GM18508 (cell line): Measurements from ENCODE around the gene CPS1.

Source experiments
- ATAC-seq: cut with Tn5 transposase; IDR thresholded peaks from one replicate; pipeline ENCODE4 v1.9.1; 2021; ENCODE audit warnings: moderate number of reproducible peaks; ENCODE audit not compliant: insufficient read depth, unreplicated experiment

CPS1 gene

GRCh38 chr2:210556329-210556980 is at the start of gene CPS1:
Gene CPS1, plus strand, starts transcription at chr2:210556599. Its CDS starts 135 bp downstream, at chr2:210556734.
- ATAC-seq, result no peak

DNA sequence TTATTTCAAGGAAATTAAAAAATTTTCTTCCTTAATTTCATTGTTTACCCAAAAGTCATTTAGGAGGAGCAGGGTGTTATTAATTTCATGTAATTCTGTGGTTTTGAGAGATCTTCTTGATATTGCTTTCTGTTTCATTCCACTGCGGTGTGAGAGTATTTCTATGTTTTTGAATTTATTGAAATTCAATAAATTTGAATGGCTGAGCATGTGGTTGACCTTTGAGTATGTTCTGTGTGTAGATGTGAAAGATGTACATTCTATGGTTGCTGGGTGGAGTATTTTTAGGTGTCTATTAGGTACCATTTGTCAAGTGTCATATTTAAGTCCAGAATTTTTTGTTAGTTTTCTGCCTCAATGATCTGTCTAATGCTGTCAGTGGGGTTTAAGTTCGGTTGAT is 40.5 kb upstream of the CPS1 start:
- ATAC-seq, result no peak

DNA sequence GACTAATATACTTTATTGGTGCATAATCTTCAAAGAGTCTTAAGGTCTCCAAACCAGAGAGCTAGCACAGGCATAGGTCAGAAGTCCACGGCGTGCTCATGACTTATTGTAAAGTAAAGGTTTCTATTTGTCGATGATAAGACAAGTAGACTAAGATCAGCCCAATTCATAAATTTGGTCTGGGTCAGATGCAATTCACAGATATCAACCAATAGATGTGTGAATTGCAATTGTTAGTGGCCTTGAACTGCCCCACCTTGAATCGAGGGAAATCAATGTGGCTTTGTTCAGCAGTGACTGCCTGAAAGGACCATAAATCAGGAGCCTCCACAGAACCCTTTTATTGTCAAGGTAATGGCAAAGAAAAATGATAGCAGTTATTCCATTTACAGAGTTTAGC is 39.1 kb upstream of the CPS1 start:
- no peak for ATAC-seq

DNA sequence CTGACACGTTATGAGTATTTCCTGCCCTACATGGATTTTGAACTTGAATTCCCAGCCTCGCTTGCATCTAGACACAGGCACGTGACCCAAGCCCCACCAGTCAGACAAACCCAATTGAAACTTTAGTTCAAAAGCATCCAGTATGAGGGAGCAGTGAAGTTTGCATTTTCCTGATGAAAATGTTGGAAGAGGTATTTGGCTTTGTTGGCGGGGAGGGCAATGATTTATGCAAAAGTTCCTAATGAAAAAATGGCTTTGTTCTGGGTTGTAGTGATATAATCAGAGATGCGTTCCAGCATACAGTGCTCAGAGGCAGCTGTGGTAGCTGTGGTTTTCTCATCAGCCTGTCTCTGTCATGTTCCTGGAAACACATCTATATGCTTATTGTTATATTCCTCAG is 36.8 kb upstream of the CPS1 start:
- no peak for ATAC-seq

GRCh38 chr2:210522399-210522798 is 34.0 kb upstream of the CPS1 start:
- ATAC-seq, result no peak

DNA sequence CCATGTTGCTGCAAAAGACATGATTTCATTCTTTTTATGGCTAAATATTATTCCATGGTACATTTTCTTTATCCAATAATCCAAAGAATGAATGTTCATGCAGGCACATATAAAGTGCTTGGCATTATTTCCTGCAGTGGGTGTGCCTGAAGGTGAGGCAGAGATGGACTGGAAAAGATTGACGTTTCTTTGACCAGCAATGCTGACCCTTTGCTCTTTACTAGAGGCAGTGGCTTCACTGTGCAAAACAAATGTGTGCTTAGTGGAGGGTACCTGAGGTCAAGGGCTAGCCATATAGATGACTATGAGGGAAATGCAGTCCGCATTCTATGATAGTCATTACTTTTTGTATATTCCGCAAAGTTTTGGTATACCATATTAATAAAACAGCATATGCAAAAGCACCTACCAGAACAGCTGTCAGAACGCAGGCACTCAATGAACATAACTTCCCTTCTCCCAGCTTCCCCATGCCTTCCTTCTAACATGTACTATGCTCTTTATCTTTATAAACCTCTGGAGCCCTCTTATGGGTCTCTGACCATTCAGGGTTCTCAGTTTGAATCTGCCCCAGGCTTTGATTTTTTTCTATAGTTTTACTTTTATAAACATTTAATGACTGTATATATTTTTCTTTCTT is 32.6 kb upstream of the CPS1 start:
- no peak for ATAC-seq

DNA sequence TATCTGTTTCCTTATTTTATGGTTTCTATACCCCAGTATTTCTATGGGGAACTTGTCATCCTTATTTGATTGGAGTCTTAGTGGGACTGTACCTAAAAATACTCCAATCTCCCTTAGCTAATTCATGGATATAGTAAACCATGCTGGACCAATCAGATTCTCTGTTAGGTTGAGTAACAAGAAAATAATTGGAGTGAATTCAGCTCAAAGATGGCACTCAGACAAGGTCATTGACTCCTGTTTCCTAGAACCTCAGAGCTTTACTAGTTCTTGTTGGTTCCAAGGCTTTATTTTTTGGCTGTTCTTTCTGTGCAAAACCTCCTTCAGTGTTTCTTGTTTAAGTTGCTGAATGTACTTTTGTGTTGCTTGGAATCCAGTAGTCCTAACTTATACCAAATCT is 31.9 kb upstream of the CPS1 start:
- ATAC-seq, result no peak

- ATAC-seq, result peak; percentile 85
Observed at GRCh38 chr2:210527286-210527685, 29.1 kb upstream of the CPS1 start.

DNA sequence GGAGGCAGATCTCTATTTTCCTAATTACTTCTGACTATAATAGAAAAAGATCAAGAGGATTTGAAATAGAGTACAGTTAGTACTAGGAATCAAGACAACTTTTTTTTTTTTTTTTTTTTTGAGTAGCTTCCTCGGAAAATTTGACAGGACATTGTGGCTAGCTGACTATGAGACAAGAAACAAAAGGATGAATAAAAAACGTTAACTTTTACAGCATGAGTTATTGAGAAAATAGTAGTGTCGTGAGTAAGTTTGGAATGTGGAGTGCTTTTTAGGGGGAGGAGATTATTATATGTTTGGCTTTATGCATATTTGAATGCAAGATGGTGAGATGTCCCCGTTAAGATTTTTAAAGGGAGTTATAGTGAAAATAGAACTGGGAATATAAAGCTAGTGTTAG is 27.7 kb upstream of the CPS1 start:
- no peak for ATAC-seq

- no peak for ATAC-seq
Observed at GRCh38 chr2:210531050-210531449, 25.3 kb upstream of the CPS1 start.

- no peak for ATAC-seq
Observed at GRCh38 chr2:210531482-210531881, 24.9 kb upstream of the CPS1 start.

DNA sequence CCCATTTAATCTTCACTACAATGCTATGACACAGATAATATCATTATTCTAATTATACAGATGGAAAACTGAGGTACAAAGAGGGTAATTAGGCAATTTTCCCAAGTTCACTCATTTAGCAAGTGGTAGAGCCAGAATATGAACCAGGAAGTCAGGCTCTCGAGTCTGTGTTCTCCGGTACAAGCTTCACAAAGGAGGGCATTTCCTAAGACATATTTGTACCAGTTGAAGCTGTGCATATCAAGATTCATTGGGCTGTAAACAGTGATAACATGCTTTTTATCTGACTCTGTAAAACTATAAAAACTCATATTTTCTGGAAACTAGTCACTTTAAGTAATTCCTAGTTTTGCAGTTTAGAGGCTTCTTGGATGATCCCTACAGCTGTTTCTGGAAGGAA is 23.0 kb upstream of the CPS1 start:
- ATAC-seq, result no peak

DNA sequence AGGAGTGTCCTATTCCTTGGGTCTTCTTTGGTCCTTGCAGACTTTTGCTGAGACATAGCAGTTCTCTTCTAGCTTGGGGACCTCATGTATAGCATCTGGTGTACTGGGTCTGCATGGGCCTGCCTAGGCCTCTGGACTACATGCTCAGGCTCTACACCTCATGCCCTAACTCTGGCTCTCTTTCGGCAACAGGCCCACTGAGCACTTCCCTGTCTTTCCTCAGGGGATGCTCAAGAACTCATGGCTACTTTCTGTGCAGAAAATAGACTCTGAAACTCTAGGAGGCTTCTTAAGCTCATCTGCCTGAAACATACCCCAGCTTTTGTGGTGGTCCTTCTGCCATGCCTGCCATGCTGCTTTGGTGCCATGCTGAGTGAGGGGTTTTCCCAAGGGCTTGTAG is 21.5 kb upstream of the CPS1 start:
- ATAC-seq, result no peak

GRCh38 chr2:210536973-210537650 is 19.3 kb upstream of the CPS1 start:
- peak; percentile 83 for ATAC-seq

DNA sequence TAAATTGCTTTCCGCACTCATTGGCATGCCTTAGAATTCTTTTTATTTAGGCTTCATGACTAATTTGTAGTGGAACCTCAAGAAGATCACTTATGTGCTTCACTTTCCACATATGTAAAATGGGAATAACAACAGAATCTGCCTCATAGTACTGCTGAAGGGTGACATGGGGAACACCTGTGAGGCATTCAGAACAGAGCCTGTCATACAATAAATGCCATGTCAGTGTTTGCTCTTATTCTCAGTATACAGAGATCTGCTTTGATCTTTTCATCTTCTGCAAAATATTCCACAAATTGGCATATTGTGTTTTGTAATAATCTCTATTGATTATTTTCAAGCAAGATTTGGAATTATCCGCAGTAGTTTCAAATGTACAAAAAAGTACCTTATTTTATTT is 17.4 kb upstream of the CPS1 start:
- no peak for ATAC-seq

- no peak for ATAC-seq
Observed at GRCh38 chr2:210539578-210540416, 16.6 kb upstream of the CPS1 start.

GRCh38 chr2:210540471-210540870 is 15.9 kb upstream of the CPS1 start:
- ATAC-seq, result no peak

- ATAC-seq, result no peak
Observed at GRCh38 chr2:210540900-210541289, 15.5 kb upstream of the CPS1 start.

- ATAC-seq, result no peak
Observed at GRCh38 chr2:210541290-210541902, 15.0 kb upstream of the CPS1 start.

GRCh38 chr2:210544007-210544590 is 12.3 kb upstream of the CPS1 start:
- ATAC-seq, result no peak
